Common myeloid progenitor, CD34-positive (primary cell): ENCODE results near the gene PPM1M.

Source experiments
- CTCF ChIA-PET: fragments of 350-600 bp; sonication (Branson Sonifier 250); formaldehyde crosslinking; loops from one replicate; lab custom pipeline; 2021; ENCODE audit warnings: antibody characterized with exemption; lab: Charles Lee
- POLR2A ChIA-PET: fragments of 350-600 bp; sonication (Branson Sonifier 250); formaldehyde crosslinking; loops from one replicate; lab custom pipeline; 2021; ENCODE audit warnings: antibody characterized with exemption; lab: Charles Lee
- DNase-seq, 3 donors: peaks; one replicate each; pipeline versions ENCODE4 v3.0.0 to v3.0.0-alpha.2; 2013
- H3K27ac ChIP-seq, 2 experiments: 1 replicate in 1 of 2; 2 replicates in 1 of 2; pipeline ENCODE4 v1.7.0; 2013; ENCODE audit warnings: inconsistent platforms in 2 of 2, low read length in 2 of 2, mild to moderate bottlenecking in 2 of 2, low read depth in 1 of 2, moderate library complexity in 1 of 2; ENCODE audit not compliant: severe bottlenecking in 2 of 2, insufficient read depth in 1 of 2, poor library complexity in 1 of 2
- H3K27me3 ChIP-seq, 5 experiments: replicated peaks in 2 of 5; 1 replicate in 3 of 5; 2 replicates in 2 of 5; pipeline versions ENCODE4 v1.6.1 to v1.7.0; 2013; ENCODE audit warnings: low read length in 4 of 5, mild to moderate bottlenecking in 2 of 5, moderate library complexity in 2 of 5, inconsistent platforms in 1 of 5; ENCODE audit not compliant: insufficient read depth in 5 of 5, control insufficient read depth in 4 of 5
- H3K36me3 ChIP-seq, 4 experiments: 1 replicate in 2 of 4; 2 replicates in 2 of 4; pipeline versions ENCODE4 v1.6.1 to v1.7.0; 2013; ENCODE audit warnings: low read length in 3 of 4, control low read depth in 1 of 4, mild to moderate bottlenecking in 1 of 4; ENCODE audit not compliant: control insufficient read depth in 4 of 4, insufficient read depth in 4 of 4
- H3K4me1 ChIP-seq, 4 experiments: 1 replicate in 3 of 4; 2 replicates in 1 of 4; pipeline versions ENCODE4 v1.6.1 to v1.7.1; 2013; ENCODE audit warnings: low read length in 3 of 4, mild to moderate bottlenecking in 3 of 4, control low read depth in 1 of 4, inconsistent platforms in 1 of 4, moderate library complexity in 1 of 4; ENCODE audit not compliant: control insufficient read depth in 4 of 4, insufficient read depth in 4 of 4; ENCODE audit errors: control extremely low read depth in 1 of 4
- H3K4me3 ChIP-seq, 7 experiments: 1 replicate in 4 of 7; 2 replicates in 3 of 7; pipeline versions ENCODE4 v1.5.1 to v1.7.0; 2013; ENCODE audit warnings: mild to moderate bottlenecking in 7 of 7, low read length in 6 of 7, moderate library complexity in 6 of 7, inconsistent platforms in 2 of 7, low read depth in 2 of 7, control low read depth in 1 of 7; ENCODE audit not compliant: insufficient read depth in 4 of 7, control insufficient read depth in 1 of 7; ENCODE audit errors: extremely low read depth in 1 of 7
- H3K9me3 ChIP-seq, 5 experiments: 1 replicate in 4 of 5; 2 replicates in 1 of 5; pipeline versions ENCODE4 v1.6.1 to v1.7.1; 2013; ENCODE audit warnings: low read length in 4 of 5, mild to moderate bottlenecking in 2 of 5, inconsistent platforms in 1 of 5, low read depth in 1 of 5, moderate library complexity in 1 of 5; ENCODE audit not compliant: control insufficient read depth in 4 of 5, insufficient read depth in 2 of 5; ENCODE audit errors: control extremely low read depth in 1 of 5
- WGBS: methylation state at CpG from one replicate; pipeline ENCODE4 v1.1.5; 2013; ENCODE audit not compliant: insufficient coverage; 5-methylcytosine and 5-hydroxymethylcytosine counted together

Gene PPM1M

DNA sequence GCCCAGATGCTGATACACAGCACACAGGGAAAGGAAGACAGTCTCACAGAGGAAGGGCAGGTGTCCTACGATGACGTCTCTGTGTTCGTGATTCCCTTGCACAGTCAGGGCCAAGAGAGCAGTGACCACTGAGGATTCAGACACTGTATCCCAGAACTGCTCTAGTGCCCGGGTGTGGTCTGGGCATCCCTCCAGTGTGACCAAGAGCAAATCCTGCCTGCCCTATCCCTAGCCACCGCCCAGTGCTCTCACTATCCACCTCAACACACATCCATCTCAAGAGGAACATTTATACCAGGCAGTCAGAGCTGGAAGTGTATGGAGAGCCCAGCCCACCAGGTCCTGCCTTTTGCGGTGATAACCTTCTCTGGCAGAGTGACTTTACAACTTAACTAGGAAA lies 4.1 kb downstream of the PPM1M start:
- no peak for DNase-seq
- H3K4me3 ChIP-seq: no peak overlapping the region
- H3K36me3 ChIP-seq: peaks cover 0 to 41% (median 21%) of the 10 kb centered on the region in 4 experiments
- H3K27ac ChIP-seq: no peak overlapping the region
- H3K4me1 ChIP-seq: peaks cover 7 to 48% (median 43%) of the 10 kb centered on the region in 4 experiments
- 97% methylated on average over 4 of the region's 6 CpGs for WGBS
- no peaks in the 10 kb centered on the region for H3K27me3 ChIP-seq
- ChIA-PET CTCF (interaction anchor here (2.8 to 9.6 kb wide), 2 partner anchors 11 to 13 kb away, joined by 16 to 161 read pairs; partner anchors contain the start of gene TWF2), POLR2A (interaction anchor here (1.4 kb wide), 1 partner anchor 29 kb away, joined by 3 read pairs; the partner anchor contains the start of gene WDR82)
- H3K9me3 ChIP-seq: no peaks in the 10 kb centered on the region

DNA sequence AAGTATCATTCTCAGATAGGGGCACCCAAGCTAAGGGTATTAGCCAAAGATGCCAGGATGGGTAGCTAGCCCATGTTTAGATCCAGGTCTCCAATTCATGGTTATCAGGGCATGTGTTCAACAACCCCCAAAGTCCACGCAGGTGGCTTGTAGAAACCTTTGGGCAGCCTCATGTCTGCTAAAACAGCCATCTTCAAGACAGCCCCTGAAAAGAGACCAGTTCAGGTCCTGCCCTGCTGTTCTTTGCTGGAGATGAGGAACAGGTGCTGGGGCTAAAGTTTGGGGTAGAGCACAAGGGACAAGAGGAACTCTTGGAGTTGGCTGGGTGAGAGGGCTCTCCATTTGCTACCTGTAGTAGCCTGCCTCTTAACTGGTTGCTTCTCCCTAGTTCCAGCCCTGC lies 4.6 kb downstream of the PPM1M start:
- peaks cover 0 to 42% (median 21%) of the 10 kb centered on the region in 4 experiments for H3K36me3 ChIP-seq
- ChIA-PET POLR2A (interaction anchor here (1.4 kb wide), 1 partner anchor 28 kb away, joined by 3 read pairs; the partner anchor contains the start of gene WDR82), CTCF (interaction anchor here (0.8 to 9.6 kb wide), 2 partner anchors 10 to 13 kb away, joined by 3 to 161 read pairs; partner anchors contain the start of gene TWF2)
- H3K4me1 ChIP-seq: peaks cover 7 to 47% (median 39%) of the 10 kb centered on the region in 4 experiments
- H3K27me3 ChIP-seq: no peaks in the 10 kb centered on the region
- DNase-seq: no peak
- H3K4me3 ChIP-seq: no peak overlapping the region
- 100% methylated on average over 1 of the region's 1 CpG for WGBS
- no peaks in the 10 kb centered on the region for H3K9me3 ChIP-seq
- no peak overlapping the region for H3K27ac ChIP-seq

DNA sequence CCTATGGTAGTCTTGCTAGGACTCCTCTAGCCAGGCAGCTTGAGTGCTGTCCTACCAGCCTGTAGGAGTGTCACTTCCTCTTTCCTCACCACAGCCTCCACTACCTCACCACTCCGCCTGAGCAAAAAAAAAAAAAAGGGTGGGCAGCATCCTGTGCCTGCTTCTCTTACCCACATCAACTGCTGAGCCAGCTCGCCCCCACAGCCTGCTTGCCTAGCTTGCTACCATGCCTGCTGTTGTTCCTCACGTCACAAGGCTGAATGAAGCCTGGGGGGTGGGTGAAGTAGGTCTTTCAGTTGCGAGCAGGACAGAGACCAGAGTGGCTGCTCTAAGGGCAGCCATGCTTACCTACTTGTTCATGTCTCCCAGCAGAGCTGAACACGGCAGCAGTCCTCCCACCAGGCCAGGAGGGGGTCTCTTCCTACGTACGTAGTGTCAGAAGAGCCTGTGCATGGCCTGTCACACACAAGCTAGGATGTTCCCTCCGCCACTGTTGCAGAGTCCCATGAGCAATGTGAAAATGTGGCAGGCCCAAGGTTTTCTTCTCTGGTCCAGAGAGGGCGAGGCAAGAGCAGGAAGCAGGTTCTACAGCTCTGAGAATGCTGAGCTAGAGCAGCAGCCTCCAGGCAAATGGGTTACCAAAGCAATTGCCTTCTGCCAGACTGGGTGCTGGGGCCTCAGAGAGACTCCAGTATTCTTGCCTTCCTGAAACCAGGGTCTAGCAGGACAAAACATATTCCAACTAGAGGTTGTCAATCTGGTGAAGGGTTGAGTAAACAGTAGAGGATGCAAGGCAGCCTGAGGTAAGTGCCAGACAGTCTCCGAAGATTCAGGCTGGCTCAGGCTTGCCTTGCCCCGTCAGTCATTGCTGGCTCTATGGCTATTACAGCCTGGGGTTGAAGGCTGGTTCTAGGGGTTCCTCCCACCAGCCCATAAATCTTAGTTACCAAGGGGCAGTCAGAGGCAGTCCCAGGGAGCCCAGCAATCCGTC lies 8.1 kb downstream of the PPM1M start:
- peaks cover 7 to 37% (median 23%) of the 10 kb centered on the region in 4 experiments for H3K4me1 ChIP-seq
- H3K36me3 ChIP-seq: peaks cover 18 to 70% (median 45%) of the 10 kb centered on the region in 4 experiments
- no peaks in the 10 kb centered on the region for H3K27me3 ChIP-seq
- no peaks in the 10 kb centered on the region for H3K9me3 ChIP-seq
- POLR2A ChIA-PET: interaction anchor here (0.6 to 1.7 kb wide), 7 partner anchors 10 to 199 kb away, joined by 3 to 7 read pairs (median 4); partner anchors contain the start of gene TWF2
- CTCF ChIA-PET: interaction anchor here (0.9 to 9.6 kb wide), 15 partner anchors 8 to 85 kb away, joined by 3 to 161 read pairs (median 4); partner anchors contain the start of genes GLYCTK, PPM1M, TLR9 and TWF2
- peak; percentile 94 to 99 (median 98) for DNase-seq
- peak overlapping the region in 4 of 7 experiments; percentile 17 to 49 (median 36) for H3K4me3 ChIP-seq
- H3K27ac ChIP-seq: peak overlapping the region; percentile 69 to 78
- WGBS: 54% methylated on average over 5 of the region's 12 CpGs

DNA sequence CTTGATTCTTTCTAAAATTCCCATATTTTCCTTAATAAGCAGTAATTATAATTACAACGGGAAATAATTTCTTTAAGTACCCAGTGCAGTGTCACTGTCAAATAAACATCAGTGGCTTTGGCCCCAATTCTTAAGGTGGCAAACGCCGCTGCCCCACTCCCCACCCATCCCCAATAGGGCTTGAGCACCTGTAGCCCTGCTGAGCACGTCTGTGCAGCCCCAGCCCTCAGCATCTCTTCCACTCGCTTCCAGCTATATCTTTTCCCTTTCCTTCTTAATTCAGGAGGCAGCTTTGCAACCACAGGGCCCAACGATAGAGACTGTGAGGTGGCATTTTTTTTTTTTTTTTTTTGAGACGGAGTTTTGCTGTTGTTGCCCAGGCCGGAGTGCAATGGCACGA lies 9.0 kb downstream of the PPM1M start:
- 95% methylated on average over 3 of the region's 9 CpGs for WGBS
- peaks cover 7 to 37% (median 23%) of the 10 kb centered on the region in 4 experiments for H3K4me1 ChIP-seq
- DNase-seq: no peak
- H3K27ac ChIP-seq: peak overlapping the region in 1 of 2 experiments; percentile 78
- peaks cover 26 to 70% (median 47%) of the 10 kb centered on the region in 4 experiments for H3K36me3 ChIP-seq
- ChIA-PET POLR2A (interaction anchor here (1.0 kb wide), 1 partner anchor 18 kb away, joined by 6 read pairs; no protein-coding TSS in a partner anchor), CTCF (interaction anchor here (0.6 to 9.6 kb wide), 9 partner anchors 9 to 158 kb away, joined by 3 to 161 read pairs (median 6); partner anchors contain the start of genes PPM1M, TWF2 and WDR82)
- no peaks in the 10 kb centered on the region for H3K9me3 ChIP-seq
- H3K27me3 ChIP-seq: no peaks in the 10 kb centered on the region
- H3K4me3 ChIP-seq: no peak overlapping the region

DNA sequence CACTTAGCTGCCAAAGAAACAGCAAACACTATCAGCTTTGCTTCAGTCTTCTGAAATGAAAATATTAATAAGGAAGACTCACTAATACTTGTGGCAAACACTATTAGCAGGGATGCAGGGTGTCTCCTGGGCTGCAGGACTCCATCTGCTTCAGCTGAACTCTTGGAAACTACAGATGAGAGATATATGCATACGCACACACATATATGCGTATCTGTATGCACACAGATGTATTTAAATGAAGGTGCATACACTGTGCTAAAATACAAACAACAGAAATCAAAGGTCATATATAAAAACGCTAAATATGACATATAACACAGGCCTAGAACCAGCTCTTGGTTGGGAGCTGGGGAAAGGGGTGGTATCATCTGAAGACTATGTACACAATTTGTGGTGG lies 10.6 kb downstream of the PPM1M start:
- H3K27me3 ChIP-seq: no peaks in the 10 kb centered on the region
- no CpG with 5 or more reads among the region's 3 CpGs for WGBS
- peaks cover 7 to 37% (median 23%) of the 10 kb centered on the region in 4 experiments for H3K4me1 ChIP-seq
- ChIA-PET POLR2A (no interaction called here), CTCF (interaction anchor here (0.7 to 9.6 kb wide), 5 partner anchors 11 to 36 kb away, joined by 3 to 161 read pairs (median 4); partner anchors contain the start of genes PPM1M and TWF2)
- H3K9me3 ChIP-seq: no peaks in the 10 kb centered on the region
- H3K36me3 ChIP-seq: peaks cover 26 to 76% (median 55%) of the 10 kb centered on the region in 4 experiments
- no peak overlapping the region for H3K4me3 ChIP-seq
- H3K27ac ChIP-seq: no peak overlapping the region
- DNase-seq: no peak

DNA sequence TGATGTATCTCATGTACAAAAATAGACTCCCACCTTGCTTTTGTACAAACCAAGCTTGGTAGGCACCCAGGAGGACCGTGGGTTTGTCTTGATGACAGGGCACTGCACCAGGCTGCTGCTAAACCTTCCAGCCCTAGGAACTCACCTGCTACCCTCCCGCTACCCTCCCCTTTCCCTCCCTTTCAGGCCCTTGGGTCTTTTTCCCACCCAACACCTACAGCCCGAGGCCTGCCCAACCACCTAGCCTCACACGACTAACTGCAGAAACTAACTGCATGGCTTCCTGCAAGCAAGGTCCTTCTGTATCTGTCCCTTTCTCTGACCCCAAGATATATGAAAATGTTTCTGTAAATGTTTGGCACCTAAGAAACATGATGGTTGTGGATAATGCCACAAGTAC lies 11.1 kb downstream of the PPM1M start:
- Histone ChIP-seq H3K9me3 (no peaks in the 10 kb centered on the region), H3K27me3 (no peaks in the 10 kb centered on the region), H3K4me1 (peaks cover 7 to 37% (median 23%) of the 10 kb centered on the region in 4 experiments), H3K4me3 (no peak overlapping the region), H3K27ac (no peak overlapping the region), H3K36me3 (peaks cover 24 to 76% (median 58%) of the 10 kb centered on the region in 4 experiments)
- 83% methylated on average over 1 of the region's 4 CpGs for WGBS
- ChIA-PET CTCF (interaction anchor here (0.7 to 9.6 kb wide), 4 partner anchors 14 to 36 kb away, joined by 3 to 161 read pairs (median 4); partner anchors contain the start of gene TWF2), POLR2A (no interaction called here)
- DNase-seq: no peak
